ENCODE data around the gene IQCK.

IQCK gene

GRCh38 chr16:19842426-19843157 lies 124.5 kb downstream of the IQCK start:
- no peaks in the 10 kb centered on the region for H3K9me3 ChIP-seq
- no peak overlapping the region for H3K27ac ChIP-seq
- H3K27me3 ChIP-seq: no peaks in the 10 kb centered on the region
- TF ChIP-seq CTCF (IDR thresholded peaks at IDR 0.05): no peak
- H3K4me1 ChIP-seq (ENCODE audit: control insufficient read depth in 1 of 2, insufficient read depth in 1 of 2, low read depth in 1 of 2, low read length in 1 of 2): no peaks in the 10 kb centered on the region
- H3K36me3 ChIP-seq: no peaks in the 10 kb centered on the region
- H3K4me3 ChIP-seq (ENCODE audit: low read depth in 1 of 2, low read length in 1 of 2): no peak overlapping the region

- Histone ChIP-seq H3K27ac (no peak overlapping the region), H3K4me3 (ENCODE audit: low read depth in 1 of 2, low read length in 1 of 2) (no peak overlapping the region), H3K4me1 (ENCODE audit: control insufficient read depth in 1 of 2, insufficient read depth in 1 of 2, low read depth in 1 of 2, low read length in 1 of 2) (no peaks in the 10 kb centered on the region), H3K36me3 (no peaks in the 10 kb centered on the region), H3K9me3 (no peaks in the 10 kb centered on the region), H3K27me3 (no peaks in the 10 kb centered on the region)
- TF ChIP-seq CTCF (IDR thresholded peaks at IDR 0.05): no peak
Observed at GRCh38 chr16:19843371-19843770, 125.3 kb downstream of the IQCK start.

GRCh38 chr16:19844945-19845641 lies 127.0 kb downstream of the IQCK start:
- Histone ChIP-seq H3K27me3 (no peaks in the 10 kb centered on the region), H3K4me1 (ENCODE audit: control insufficient read depth in 1 of 2, insufficient read depth in 1 of 2, low read depth in 1 of 2, low read length in 1 of 2) (no peaks in the 10 kb centered on the region), H3K4me3 (ENCODE audit: low read depth in 1 of 2, low read length in 1 of 2) (no peak overlapping the region), H3K9me3 (no peaks in the 10 kb centered on the region), H3K36me3 (no peaks in the 10 kb centered on the region), H3K27ac (no peak overlapping the region)
- TF ChIP-seq CTCF (IDR thresholded peaks at IDR 0.05): no peak

- Histone ChIP-seq H3K9me3 (no peaks in the 10 kb centered on the region), H3K27me3 (no peaks in the 10 kb centered on the region), H3K4me1 (ENCODE audit: control insufficient read depth in 1 of 2, insufficient read depth in 1 of 2, low read depth in 1 of 2, low read length in 1 of 2) (no peaks in the 10 kb centered on the region), H3K36me3 (no peaks in the 10 kb centered on the region), H3K4me3 (ENCODE audit: low read depth in 1 of 2, low read length in 1 of 2) (no peak overlapping the region), H3K27ac (no peak overlapping the region)
- no peak for TF ChIP-seq CTCF (IDR thresholded peaks at IDR 0.05)
Observed at GRCh38 chr16:19846436-19846835, 128.4 kb downstream of the IQCK start.

- Histone ChIP-seq H3K9me3 (no peaks in the 10 kb centered on the region), H3K27me3 (no peaks in the 10 kb centered on the region), H3K4me1 (ENCODE audit: control insufficient read depth in 1 of 2, insufficient read depth in 1 of 2, low read depth in 1 of 2, low read length in 1 of 2) (no peaks in the 10 kb centered on the region), H3K27ac (no peak overlapping the region), H3K36me3 (no peaks in the 10 kb centered on the region), H3K4me3 (ENCODE audit: low read depth in 1 of 2, low read length in 1 of 2) (no peak overlapping the region)
- TF ChIP-seq CTCF (IDR thresholded peaks at IDR 0.05): no peak
Observed at GRCh38 chr16:19848756-19849155, 130.7 kb downstream of the IQCK start.

Data from neutrophil (primary cell).